SIG-M5 treated with dmso at 0.1 percent for 504 hours (cell line): ENCODE results near the gene COL21A1.
"Not testable (repeated sequence)": the region's sequence is repeated elsewhere in the genome, so short reads cannot be mapped to it uniquely, and the experiment has no call there.

Source experiments
- DNase-seq: peaks from one replicate; lab custom pipeline; 2025; ENCODE audit not compliant: unreplicated experiment; lab: John Stamatoyannopoulos, UW

The COL21A1 gene

DNA sequence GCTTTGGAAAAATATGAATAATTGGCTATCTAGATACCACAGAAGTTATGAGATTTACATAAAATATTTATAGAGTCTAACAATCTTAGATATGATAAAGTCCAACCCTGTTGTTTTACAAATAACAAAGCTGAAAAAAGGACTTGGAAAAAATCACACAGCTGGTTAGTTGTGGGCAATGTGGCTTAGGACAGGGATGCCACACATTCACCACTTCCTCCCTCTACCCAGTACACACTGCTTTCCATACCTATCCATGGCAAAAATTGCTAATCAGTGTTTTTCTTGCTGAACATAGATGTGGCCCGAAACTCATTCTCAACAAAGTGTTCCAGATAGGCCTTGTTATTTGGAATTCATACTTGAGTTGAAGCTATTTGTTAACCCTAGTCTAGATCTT lies 224.7 kb downstream of the COL21A1 start:
- DNase-seq, result no peak

GRCh38 chr6:56021943-56022342 lies 225.4 kb downstream of the COL21A1 start:
- no peak for DNase-seq

DNA sequence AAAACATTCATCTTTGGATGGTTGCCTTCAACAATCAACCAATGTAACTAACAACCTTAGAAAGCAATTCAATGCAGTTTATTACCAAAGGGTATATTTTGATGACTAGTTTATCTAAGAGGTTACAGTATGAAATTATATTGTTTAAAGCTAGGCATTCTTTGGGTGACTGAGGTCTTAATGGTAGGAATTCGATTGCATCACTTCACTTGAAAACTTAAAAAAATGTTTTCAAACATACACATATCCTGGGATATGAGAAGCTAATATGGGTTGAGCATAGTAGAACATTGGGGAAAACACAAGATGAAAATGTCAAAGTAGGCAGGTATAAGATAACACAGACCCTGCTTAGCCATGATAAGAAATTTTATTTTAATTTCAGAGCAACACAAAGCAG lies 227.4 kb downstream of the COL21A1 start:
- no peak for DNase-seq

- no peak for DNase-seq
Measured at GRCh38 chr6:56017198-56017597, 230.2 kb downstream of the COL21A1 start.

DNA sequence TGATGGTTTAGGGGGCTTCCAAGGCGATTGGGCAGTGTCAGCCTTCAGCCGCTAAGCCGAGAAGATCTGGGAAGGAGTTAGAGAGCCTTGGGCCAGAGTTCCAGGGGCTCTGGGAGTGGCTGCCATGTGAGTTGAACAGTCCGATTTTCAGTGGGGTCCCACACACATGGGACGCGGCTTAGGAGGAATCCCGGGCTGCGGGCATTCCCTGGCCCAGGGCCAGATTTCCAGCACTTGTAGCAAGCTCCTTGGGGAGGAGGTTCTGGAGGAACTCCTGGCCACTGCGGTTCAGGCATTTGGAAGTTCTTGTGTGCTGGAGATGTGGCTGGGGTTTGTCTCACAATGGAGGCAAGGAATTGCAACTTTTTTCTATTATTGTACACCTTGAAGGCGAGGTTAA lies 233.3 kb downstream of the COL21A1 start:
- not testable (repeated sequence) for DNase-seq

GRCh38 chr6:56009636-56010035 lies 237.7 kb downstream of the COL21A1 start:
- DNase-seq, result no peak
